Activated CD8-positive, alpha-beta T cell treated with anti-CD3 and anti-CD28 coated beads, Interleukin-2, amount 10 ng/mL, durations not matched to agents 7 days and 5 days (primary cell): ENCODE measurements around the gene BBLN. TPM values are rescaled to one million over a fixed set of nuclear protein-coding genes. Genes with fewer than 3 reads are reported as not detected.
"Not testable (repeated sequence)": the region's sequence is repeated elsewhere in the genome, so short reads cannot be mapped to it uniquely, and the experiment has no call there.

Experiments
- ATAC-seq: fragments of 150-1000 bp; cut with Tn5 transposase; one replicate; pipeline ENCODE4 v1.10.0; 2021; ENCODE audit warnings: moderate library complexity
- CTCF ChIA-PET: fragments of 350-600 bp; sonication (Branson Sonifier 250); formaldehyde crosslinking; loops from one replicate; lab custom pipeline; 2021; ENCODE audit warnings: antibody characterized with exemption; lab: Charles Lee
- POLR2A ChIA-PET: fragments of 350-600 bp; sonication (Branson Sonifier 250); formaldehyde crosslinking; loops from one replicate; lab custom pipeline; 2021; ENCODE audit warnings: antibody characterized with exemption; lab: Charles Lee
- DNase-seq: peaks from one replicate; pipeline ENCODE4 v3.0.0-alpha.2; 2020
- H3K27ac Mint-ChIP-seq: one replicate; pipeline ENCODE4 v1.8.0; 2021; ENCODE audit warnings: mild to moderate bottlenecking, mixed read lengths
- H3K27me3 Mint-ChIP-seq: one replicate; pipeline ENCODE4 v1.8.0; 2021; ENCODE audit warnings: low read depth, mixed read lengths
- H3K36me3 Mint-ChIP-seq: one replicate; pipeline ENCODE4 v1.8.0; 2021; ENCODE audit warnings: low read depth, mixed read lengths
- H3K4me1 Mint-ChIP-seq: one replicate; pipeline ENCODE4 v1.8.0; 2021; ENCODE audit warnings: low read depth, mixed read lengths
- H3K4me3 Mint-ChIP-seq: one replicate; pipeline ENCODE4 v1.8.0; 2021; ENCODE audit warnings: mild to moderate bottlenecking, mixed read lengths
- H3K9me3 Mint-ChIP-seq: one replicate; pipeline ENCODE4 v1.8.0; 2022; ENCODE audit warnings: mixed read lengths; ENCODE audit not compliant: insufficient read depth
- total RNA-seq, 2 experiments: library from RNA; stranded (reverse); gene quantifications; one replicate each; pipeline ENCODE4 v1.2.3, GENCODE V29; 2021

The BBLN gene
- total RNA-seq, 2 experiments from 2014 or later: 94.3 to 105 TPM

GRCh38 chr9:128127568-128127989, 32.5 kb upstream of the BBLN start, which contains the start of gene PTGES2:
TSS of gene PTGES2 (minus strand) at chr9:128127729. CDS start at chr9:128127717, 12 bp downstream.
- peak; percentile 72 for ATAC-seq
- peak within 1 kb of the TSS; percentile 97 for H3K4me3 Mint-ChIP-seq
- H3K36me3 Mint-ChIP-seq: peaks cover 10% of the 10 kb centered on the region
- no peaks in the 10 kb centered on the region for H3K9me3 Mint-ChIP-seq
- ChIA-PET CTCF (interaction anchor here (4.8 kb wide), 1 partner anchor 10 kb away, joined by 42 read pairs; no protein-coding TSS in a partner anchor), POLR2A (no interaction called here)
- peak; percentile 82 for DNase-seq
- H3K27ac Mint-ChIP-seq: peak within 1 kb of the TSS; percentile 99
- peaks cover 31% of the 10 kb centered on the region for H3K4me1 Mint-ChIP-seq
- H3K27me3 Mint-ChIP-seq: peaks cover 12% of the 10 kb centered on the region

- POLR2A ChIA-PET: no interaction called here
- Mint-ChIP-seq H3K36me3 (peaks cover 6% of the 10 kb centered on the region), H3K9me3 (no peaks in the 10 kb centered on the region), H3K27ac (peak overlapping the region; percentile 99), H3K4me3 (peak overlapping the region; percentile 97), H3K27me3 (peaks cover 18% of the 10 kb centered on the region), H3K4me1 (peaks cover 37% of the 10 kb centered on the region)
- CTCF ChIA-PET: interaction anchor here (0.6 to 4.8 kb wide), 15 partner anchors 8 to 413 kb away, joined by 3 to 42 read pairs (median 4); partner anchors contain the start of genes BBLN, NAIF1, PTRH1 and TTC16
- DNase-seq (peak; percentile 87), ATAC-seq (peak; percentile 83)
Observed at GRCh38 chr9:128127990-128128835, 31.9 kb upstream of the BBLN start.

GRCh38 chr9:128128836-128129590, 31.1 kb upstream of the BBLN start:
- peaks cover 2% of the 10 kb centered on the region for H3K36me3 Mint-ChIP-seq
- CTCF ChIA-PET: interaction anchor here (1.0 to 4.8 kb wide), 13 partner anchors 9 to 414 kb away, joined by 3 to 42 read pairs (median 4); partner anchors contain the start of genes BBLN, NAIF1, PTRH1 and TTC16
- peak overlapping the region; percentile 99 for H3K27ac Mint-ChIP-seq
- peaks cover 39% of the 10 kb centered on the region for H3K4me1 Mint-ChIP-seq
- peaks cover 26% of the 10 kb centered on the region for H3K27me3 Mint-ChIP-seq
- H3K9me3 Mint-ChIP-seq: no peaks in the 10 kb centered on the region
- DNase-seq: no peak
- peak overlapping the region; percentile 97 for H3K4me3 Mint-ChIP-seq
- ATAC-seq: no peak
- POLR2A ChIA-PET: no interaction called here

GRCh38 chr9:128129976-128130590, 30.0 kb upstream of the BBLN start:
- Mint-ChIP-seq H3K27me3 (peaks cover 34% of the 10 kb centered on the region), H3K4me1 (peaks cover 37% of the 10 kb centered on the region), H3K4me3 (peak overlapping the region; percentile 42)
- ATAC-seq, H3K36me3 Mint-ChIP-seq, H3K27ac Mint-ChIP-seq, H3K9me3 Mint-ChIP-seq, POLR2A ChIA-PET: not testable (repeated sequence)
- CTCF ChIA-PET: interaction anchor here (1.3 to 4.8 kb wide), 2 partner anchors 12 to 42 kb away, joined by 3 to 42 read pairs; no protein-coding TSS in a partner anchor
- peak; percentile 71 for DNase-seq

- CTCF ChIA-PET, DNase-seq, POLR2A ChIA-PET, H3K27ac Mint-ChIP-seq, H3K36me3 Mint-ChIP-seq, ATAC-seq, H3K9me3 Mint-ChIP-seq, H3K4me3 Mint-ChIP-seq: not testable (repeated sequence)
- H3K4me1 Mint-ChIP-seq: peaks cover 37% of the 10 kb centered on the region
- peaks cover 35% of the 10 kb centered on the region for H3K27me3 Mint-ChIP-seq
Observed at GRCh38 chr9:128130651-128131050, 29.4 kb upstream of the BBLN start.

GRCh38 chr9:128131346-128131745, 28.7 kb upstream of the BBLN start:
- CTCF ChIA-PET, ATAC-seq, H3K27ac Mint-ChIP-seq, DNase-seq, H3K36me3 Mint-ChIP-seq, H3K4me3 Mint-ChIP-seq, POLR2A ChIA-PET, H3K9me3 Mint-ChIP-seq: not testable (repeated sequence)
- Mint-ChIP-seq H3K4me1 (peaks cover 33% of the 10 kb centered on the region), H3K27me3 (peaks cover 38% of the 10 kb centered on the region)

- Mint-ChIP-seq H3K4me1 (peaks cover 32% of the 10 kb centered on the region), H3K27me3 (peaks cover 39% of the 10 kb centered on the region)
- CTCF ChIA-PET, POLR2A ChIA-PET, ATAC-seq, H3K9me3 Mint-ChIP-seq, DNase-seq, H3K4me3 Mint-ChIP-seq, H3K36me3 Mint-ChIP-seq, H3K27ac Mint-ChIP-seq: not testable (repeated sequence)
Observed at GRCh38 chr9:128132139-128132538, 27.9 kb upstream of the BBLN start.

GRCh38 chr9:128135561-128135960, 24.5 kb upstream of the BBLN start:
- H3K27ac Mint-ChIP-seq, POLR2A ChIA-PET, ATAC-seq, CTCF ChIA-PET, H3K9me3 Mint-ChIP-seq, DNase-seq, H3K36me3 Mint-ChIP-seq, H3K4me3 Mint-ChIP-seq: not testable (repeated sequence)
- Mint-ChIP-seq H3K4me1 (peaks cover 21% of the 10 kb centered on the region), H3K27me3 (peaks cover 39% of the 10 kb centered on the region)

GRCh38 chr9:128136816-128137793, 23.0 kb upstream of the BBLN start:
- Mint-ChIP-seq H3K36me3 (peaks cover 2% of the 10 kb centered on the region), H3K27ac (no peak overlapping the region), H3K9me3 (no peaks in the 10 kb centered on the region), H3K27me3 (peaks cover 32% of the 10 kb centered on the region), H3K4me1 (peaks cover 25% of the 10 kb centered on the region), H3K4me3 (no peak overlapping the region)
- ChIA-PET POLR2A (no interaction called here), CTCF (interaction anchor here (1.0 kb wide), 1 partner anchor 9 kb away, joined by 5 read pairs; no protein-coding TSS in a partner anchor)
- DNase-seq (no peak), ATAC-seq (no peak)

GRCh38 chr9:128138001-128138400, 22.1 kb upstream of the BBLN start:
- ATAC-seq (no peak), DNase-seq (no peak)
- H3K4me3 Mint-ChIP-seq: no peak overlapping the region
- peaks cover 27% of the 10 kb centered on the region for H3K4me1 Mint-ChIP-seq
- no peaks in the 10 kb centered on the region for H3K9me3 Mint-ChIP-seq
- ChIA-PET POLR2A (no interaction called here), CTCF (no interaction called here)
- H3K27ac Mint-ChIP-seq: no peak overlapping the region
- H3K27me3 Mint-ChIP-seq: peaks cover 23% of the 10 kb centered on the region
- peaks cover 2% of the 10 kb centered on the region for H3K36me3 Mint-ChIP-seq
